ENCODE results near the gene ANKRD10.

GRCh38 chr13:110910013-110910890, 4.6 kb downstream of the ANKRD10 start:
- TF ChIP-seq CTCF (IDR thresholded peaks at IDR 0.05; ENCODE audit: insufficient read depth, low read depth, low read length) (no peak), EZH2 (IDR thresholded peaks at IDR 0.05; ENCODE audit: insufficient read depth, low read length) (no peak)
